NCI-H2029 (cell line): Measurements from ENCODE around the gene MAN1C1.
"Not testable (repeated sequence)": the region's sequence is repeated elsewhere in the genome, so short reads cannot be mapped to it uniquely, and the experiment has no call there.

Experiments
- DNase-seq: peaks from one replicate; lab custom pipeline; 2025; lab: John Stamatoyannopoulos, UW

Gene MAN1C1

GRCh38 chr1:25634896-25635295 is 18.3 kb downstream of the MAN1C1 start:
- no peak for DNase-seq

- not testable (repeated sequence) for DNase-seq
Measured at GRCh38 chr1:25636141-25636540, 19.6 kb downstream of the MAN1C1 start.

GRCh38 chr1:25640646-25641328 is 24.2 kb downstream of the MAN1C1 start:
- no peak for DNase-seq

- no peak for DNase-seq
Measured at GRCh38 chr1:25641329-25641725, 24.7 kb downstream of the MAN1C1 start.

GRCh38 chr1:25641931-25642573 is 25.5 kb downstream of the MAN1C1 start:
- no peak for DNase-seq

GRCh38 chr1:25642574-25643108 is 26.1 kb downstream of the MAN1C1 start:
- no peak for DNase-seq

GRCh38 chr1:25643929-25644328 is 27.3 kb downstream of the MAN1C1 start:
- no peak for DNase-seq

- no peak for DNase-seq
Measured at GRCh38 chr1:25644962-25645361, 28.4 kb downstream of the MAN1C1 start.

GRCh38 chr1:25645637-25646400 is 29.2 kb downstream of the MAN1C1 start:
- DNase-seq = peak; percentile 61

GRCh38 chr1:25647106-25647505 is 30.5 kb downstream of the MAN1C1 start:
- DNase-seq = no peak

- DNase-seq = no peak
Measured at GRCh38 chr1:25647863-25648262, 31.3 kb downstream of the MAN1C1 start.

- DNase-seq = peak; percentile 65
Measured at GRCh38 chr1:25648681-25649440, 32.3 kb downstream of the MAN1C1 start.

- DNase-seq = no peak
Measured at GRCh38 chr1:25649505-25650288, 33.1 kb downstream of the MAN1C1 start.

- no peak for DNase-seq
Measured at GRCh38 chr1:25650289-25650576, 33.6 kb downstream of the MAN1C1 start.

GRCh38 chr1:25651036-25651640 is 34.5 kb downstream of the MAN1C1 start:
- DNase-seq = no peak

GRCh38 chr1:25651824-25652741 is 35.5 kb downstream of the MAN1C1 start:
- no peak for DNase-seq

GRCh38 chr1:25653558-25653957 is 37.0 kb downstream of the MAN1C1 start:
- DNase-seq = no peak

GRCh38 chr1:25654109-25654660 is 37.6 kb downstream of the MAN1C1 start:
- DNase-seq = no peak

- DNase-seq = no peak
Measured at GRCh38 chr1:25657121-25657882, 40.7 kb downstream of the MAN1C1 start.
